Upper lobe of left lung (tissue), 6 donors: ENCODE data around the gene ATP23. TPM values are rescaled to one million over a fixed set of nuclear protein-coding genes. Genes with fewer than 3 reads are reported as not detected.

ENCODE experiments used
- ATAC-seq, 2 donors: fragments of 200-7000 bp; cut with Tn5 transposase; one replicate each; pipeline ENCODE4 v1.9.1; 2022; ENCODE audit warnings: mild to moderate bottlenecking in 2 of 2, moderate library complexity in 2 of 2; ENCODE audit not compliant: low FRiP score in 2 of 2
- DNase-seq, 2 donors: peaks; one replicate each; pipeline ENCODE4 v3.0.0-alpha.2; 2019 to 2020
- H3K27ac ChIP-seq, 4 donors: fragments of 200-600 bp; sonication (generic); one replicate each; pipeline ENCODE4 v1.5.1; 2016 to 2019
- H3K27me3 ChIP-seq, 4 donors: fragments of 200-600 bp; sonication (generic); one replicate each; pipeline ENCODE4 v1.5.1; 2017 to 2019
- H3K36me3 ChIP-seq, 4 donors: fragments of 200-600 bp; sonication (generic); one replicate each; pipeline ENCODE4 v1.5.1; 2016 to 2019
- H3K4me1 ChIP-seq, 4 donors: fragments of 200-600 bp; sonication (generic); one replicate each; pipeline ENCODE4 v1.5.1; 2018 to 2019
- H3K4me3 ChIP-seq, 4 donors: fragments of 200-600 bp; sonication (generic); one replicate each; pipeline ENCODE4 v1.5.1; 2017 to 2019; ENCODE audit warnings: mild to moderate bottlenecking in 2 of 4, moderate library complexity in 1 of 4
- H3K9me3 ChIP-seq, 4 donors: fragments of 200-600 bp; sonication (generic); one replicate each; pipeline ENCODE4 v1.5.1; 2018 to 2019
- EP300 ChIP-seq, 4 donors: sonication (generic); formaldehyde crosslinking; IDR thresholded peaks; one replicate each; pipeline ENCODE4 v1.5.1; 2017; ENCODE audit warnings: antibody characterized with exemption in 4 of 4, control low read depth in 2 of 4
- POLR2A ChIP-seq, 4 donors: fragments of 450-650 bp; IDR thresholded peaks; one replicate each; pipeline ENCODE4 v1.5.1; 2016 to 2017; ENCODE audit warnings: antibody characterized with exemption in 4 of 4, mild to moderate bottlenecking in 2 of 4
- POLR2AphosphoS5 ChIP-seq, 2 donors: sonication (generic); formaldehyde crosslinking; IDR thresholded peaks; one replicate each; pipeline ENCODE4 v1.5.1; 2017; ENCODE audit warnings: antibody characterized with exemption in 2 of 2
- WGBS, 2 donors: methylation state at CpG; one replicate each; pipeline ENCODE4 v1.1.5; 2017 to 2018; 5-methylcytosine and 5-hydroxymethylcytosine counted together
- total RNA-seq, 6 donors: library from RNA; depleted of rRNA in 4 of 6; stranded (reverse); fragments of >200 nt in 4 of 6; gene quantifications; one replicate each; pipeline versions ENCODE4 v1.1.0 to v1.2.1, GENCODE V29; 2016 to 2021
- TF ChIP-seq, protein P1 (sequence below), 6 experiments: fragments of 450-650 bp in 4 of 6; fragments of 200-600 bp in 2 of 6; sonication (generic) in 2 of 6; IDR thresholded peaks; one replicate each; pipeline ENCODE4 v1.5.1; 2016 to 2019; ENCODE audit warnings: antibody characterized with exemption in 6 of 6
- donor health status: DM: no; HTN: no; CAD: no; lungs with moderate emphysema.
- donor health status: DM: no; HTN: yes; CAD: no; lungs with severe emphysema.

ATP23 gene
- total RNA-seq, 6 donors from 2014 or later: 4.7 to 18.8 (median 7.7) TPM; not detected in 1

DNA sequence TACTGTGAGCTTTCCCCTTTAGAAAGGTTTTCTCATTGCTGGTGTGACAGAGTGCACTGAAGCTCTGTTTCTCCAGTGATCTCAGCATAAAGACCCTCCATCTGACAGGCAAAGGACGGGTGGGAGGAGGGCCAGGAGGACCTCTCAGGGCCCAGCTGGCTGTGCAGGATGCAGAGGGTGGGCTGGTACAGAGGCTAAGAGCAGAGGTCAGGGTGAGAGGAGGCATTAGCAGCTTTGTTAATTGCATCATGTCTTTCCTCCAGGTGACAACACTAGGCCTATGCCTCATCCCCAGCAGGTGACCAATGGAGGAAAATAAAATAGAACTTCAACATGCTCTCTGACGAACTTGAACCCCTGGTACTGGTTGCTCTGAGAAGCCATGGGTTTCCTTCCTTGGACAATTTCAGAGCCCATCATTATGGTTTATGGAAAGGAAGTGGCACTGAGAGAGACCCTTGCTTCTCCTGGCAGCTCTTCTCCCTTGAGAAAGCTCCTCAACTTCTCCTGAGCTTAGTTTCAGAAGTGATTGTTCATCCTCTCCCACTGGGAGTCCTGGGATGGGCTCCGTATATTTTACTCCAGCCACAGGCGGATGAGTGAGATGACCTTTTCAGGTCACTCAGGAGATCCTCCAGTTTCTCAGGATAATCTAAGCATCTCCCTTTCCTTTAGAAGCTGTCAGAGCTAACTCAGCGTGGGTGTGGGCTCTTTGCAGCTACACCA is 45.8 kb upstream of the ATP23 start:
- Histone ChIP-seq H3K4me3 (peak overlapping the region in 2 of 4 donors; percentile 58 to 63), H3K4me1 (peaks cover 76 to 87% (median 82%) of the 10 kb centered on the region in 4 donors), H3K27me3 (no peaks in the 10 kb centered on the region), H3K36me3 (no peaks in the 10 kb centered on the region), H3K27ac (peak overlapping the region; percentile 94 to 99 (median 96)), H3K9me3 (no peaks in the 10 kb centered on the region)
- DNase-seq: no peak
- TF ChIP-seq POLR2AphosphoS5 (IDR thresholded peaks at IDR 0.05) (no peak), POLR2A (IDR thresholded peaks at IDR 0.05) (no peak), EP300 (IDR thresholded peaks at IDR 0.05) (no peak)
- TF ChIP-seq, protein P1, sequence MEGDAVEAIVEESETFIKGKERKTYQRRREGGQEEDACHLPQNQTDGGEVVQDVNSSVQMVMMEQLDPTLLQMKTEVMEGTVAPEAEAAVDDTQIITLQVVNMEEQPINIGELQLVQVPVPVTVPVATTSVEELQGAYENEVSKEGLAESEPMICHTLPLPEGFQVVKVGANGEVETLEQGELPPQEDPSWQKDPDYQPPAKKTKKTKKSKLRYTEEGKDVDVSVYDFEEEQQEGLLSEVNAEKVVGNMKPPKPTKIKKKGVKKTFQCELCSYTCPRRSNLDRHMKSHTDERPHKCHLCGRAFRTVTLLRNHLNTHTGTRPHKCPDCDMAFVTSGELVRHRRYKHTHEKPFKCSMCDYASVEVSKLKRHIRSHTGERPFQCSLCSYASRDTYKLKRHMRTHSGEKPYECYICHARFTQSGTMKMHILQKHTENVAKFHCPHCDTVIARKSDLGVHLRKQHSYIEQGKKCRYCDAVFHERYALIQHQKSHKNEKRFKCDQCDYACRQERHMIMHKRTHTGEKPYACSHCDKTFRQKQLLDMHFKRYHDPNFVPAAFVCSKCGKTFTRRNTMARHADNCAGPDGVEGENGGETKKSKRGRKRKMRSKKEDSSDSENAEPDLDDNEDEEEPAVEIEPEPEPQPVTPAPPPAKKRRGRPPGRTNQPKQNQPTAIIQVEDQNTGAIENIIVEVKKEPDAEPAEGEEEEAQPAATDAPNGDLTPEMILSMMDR (IDR thresholded peaks at IDR 0.05): no peak
- ATAC-seq: no peak
- WGBS, 2 donors: 58 to 71% methylated on average over 5 of the region's 5 CpGs

- H3K27me3 ChIP-seq: no peaks in the 10 kb centered on the region
- peak overlapping the region; percentile 6 to 63 (median 54) for H3K4me3 ChIP-seq
- peaks cover 71 to 82% (median 79%) of the 10 kb centered on the region in 4 donors for H3K4me1 ChIP-seq
- no peak for ATAC-seq
- H3K9me3 ChIP-seq: no peaks in the 10 kb centered on the region
- H3K27ac ChIP-seq: peak overlapping the region; percentile 94 to 99 (median 96)
- no peaks in the 10 kb centered on the region for H3K36me3 ChIP-seq
- 13 to 22% methylated on average over 5 to 6 of the region's 6 CpGs for WGBS, 2 donors
- TF ChIP-seq, protein P1 (IDR thresholded peaks at IDR 0.05): peak in 2 of 6 experiments; percentile 7 to 14
- TF ChIP-seq POLR2AphosphoS5 (IDR thresholded peaks at IDR 0.05): no peak
- no peak for DNase-seq
Observed at GRCh38 chr12:57896115-57896433, 45.3 kb upstream of the ATP23 start.

GRCh38 chr12:57896434-57897201 is 44.7 kb upstream of the ATP23 start:
- peak overlapping the region; percentile 6 to 63 (median 54) for H3K4me3 ChIP-seq
- peak; percentile 47 to 62 for ATAC-seq
- DNase-seq: peak; percentile 82 to 90
- peak overlapping the region; percentile 94 to 99 (median 96) for H3K27ac ChIP-seq
- TF ChIP-seq POLR2AphosphoS5 (IDR thresholded peaks at IDR 0.05): peak; percentile 58 to 82
- TF ChIP-seq EP300 (IDR thresholded peaks at IDR 0.05): peak in 3 of 4 donors; percentile 59 to 83 (median 71)
- TF ChIP-seq POLR2A (IDR thresholded peaks at IDR 0.05): peak in 3 of 4 donors; percentile 44 to 88 (median 60)
- TF ChIP-seq, protein P1 (IDR thresholded peaks at IDR 0.05): peak in 5 of 6 experiments; percentile 4 to 46 (median 22)
- no peaks in the 10 kb centered on the region for H3K36me3 ChIP-seq
- H3K27me3 ChIP-seq: no peaks in the 10 kb centered on the region
- H3K4me1 ChIP-seq: peaks cover 69 to 77% (median 74%) of the 10 kb centered on the region in 4 donors
- no peaks in the 10 kb centered on the region for H3K9me3 ChIP-seq
- WGBS, 2 donors: 3% methylated on average over 19 to 39 of the region's 54 CpGs

GRCh38 chr12:57897286-57897974 is 43.9 kb upstream of the ATP23 start:
- ATAC-seq: no peak
- DNase-seq: no peak
- Histone ChIP-seq H3K27me3 (no peaks in the 10 kb centered on the region), H3K27ac (peak overlapping the region; percentile 94 to 99 (median 96)), H3K36me3 (no peaks in the 10 kb centered on the region), H3K9me3 (no peaks in the 10 kb centered on the region), H3K4me3 (peak overlapping the region in 2 of 4 donors; percentile 58 to 63), H3K4me1 (peaks cover 66 to 69% (median 68%) of the 10 kb centered on the region in 4 donors)
- TF ChIP-seq POLR2AphosphoS5 (IDR thresholded peaks at IDR 0.05) (no peak), POLR2A (IDR thresholded peaks at IDR 0.05) (no peak)
- TF ChIP-seq, protein P1 (IDR thresholded peaks at IDR 0.05): peak in 1 of 6 experiments; percentile 2
- WGBS, 2 donors: 60 to 67% methylated on average over 10 of the region's 10 CpGs
